Fibroblast of lung (primary cell): ENCODE data around the gene PAK4. TPM values are rescaled to one million over a fixed set of nuclear protein-coding genes. Genes with fewer than 3 reads are reported as not detected.
"Not testable (repeated sequence)": the region's sequence is repeated elsewhere in the genome, so short reads cannot be mapped to it uniquely, and the experiment has no call there.

Experiments used
- DNase-seq, 2 donors: peaks; one replicate each; pipeline versions ENCODE4 v3.0.0 to v3.0.0-alpha.2; 2010; ENCODE audit warnings: low read depth in 2 of 2
- H2AFZ ChIP-seq: 2 replicates; pipeline ENCODE4 v1.5.1; 2012; ENCODE audit warnings: low read length, control low read depth, inconsistent platforms
- H3K27ac ChIP-seq: 2 replicates; pipeline ENCODE4 v1.5.1; 2011; ENCODE audit warnings: low read length, control low read depth; ENCODE audit not compliant: insufficient read depth
- H3K27me3 ChIP-seq: 2 replicates; pipeline ENCODE4 v1.5.1; 2011; ENCODE audit warnings: mild to moderate bottlenecking, low read length; ENCODE audit not compliant: control insufficient read depth, insufficient read depth
- H3K36me3 ChIP-seq: 2 replicates; pipeline ENCODE4 v1.5.1; 2011; ENCODE audit warnings: low read length; ENCODE audit not compliant: control insufficient read depth, insufficient read depth
- H3K4me1 ChIP-seq: 2 replicates; pipeline ENCODE4 v1.5.1; 2011; ENCODE audit warnings: low read length; ENCODE audit not compliant: control insufficient read depth, insufficient read depth; ENCODE audit errors: extremely low read depth
- H3K4me2 ChIP-seq: 2 replicates; pipeline ENCODE4 v1.5.1; 2011; ENCODE audit warnings: low read length, control low read depth; ENCODE audit not compliant: insufficient read depth; ENCODE audit errors: extremely low read depth
- H3K4me3 ChIP-seq, 4 experiments: fragments of 200-600 bp in 1 of 4; sonication (generic) in 1 of 4; replicated peaks in 1 of 4; 2 replicates each; pipeline ENCODE4 v1.5.1; 2011 to 2016; ENCODE audit warnings: low read length in 4 of 4, low read depth in 3 of 4, mild to moderate bottlenecking in 3 of 4, control low read depth in 2 of 4, inconsistent platforms in 1 of 4, mixed read lengths in 1 of 4; ENCODE audit not compliant: insufficient read depth in 1 of 4; ENCODE audit errors: control extremely low read depth in 1 of 4
- H3K79me2 ChIP-seq: 2 replicates; pipeline ENCODE4 v1.5.1; 2012; ENCODE audit warnings: mild to moderate bottlenecking, low read length, inconsistent platforms; ENCODE audit not compliant: control insufficient read depth, insufficient read depth
- H3K9ac ChIP-seq: 2 replicates; pipeline ENCODE4 v1.5.1; 2011; ENCODE audit warnings: mild to moderate bottlenecking, low read length, control low read depth; ENCODE audit not compliant: insufficient read depth
- H3K9me3 ChIP-seq: 2 replicates; pipeline ENCODE4 v1.5.1; 2012; ENCODE audit warnings: low read depth, low read length; ENCODE audit not compliant: control insufficient read depth, insufficient read depth
- H4K20me1 ChIP-seq: 2 replicates; pipeline ENCODE4 v1.5.1; 2011; ENCODE audit warnings: low read length; ENCODE audit not compliant: control insufficient read depth, insufficient read depth; ENCODE audit errors: extremely low read depth
- EZH2 ChIP-seq: IDR thresholded peaks from 2 replicates; pipeline ENCODE4 v1.5.1; 2012; ENCODE audit warnings: low read length, control low read depth, mild to moderate bottlenecking; ENCODE audit errors: missing control alignments
- polyA plus RNA-seq, 2 donors: library from polyadenylated mRNA; depleted of rRNA in 1 of 2; stranded (reverse) in 1 of 2; unstranded in 1 of 2; fragments of >200 nt; gene quantifications; 2 replicates each; pipeline ENCODE4 v1.2.1, GENCODE V29; 2011 to 2012; ENCODE audit warnings: missing spikeins in 1 of 2
- total RNA-seq: library from RNA; depleted of rRNA; stranded (reverse); fragments of >200 nt; gene quantifications from 2 replicates; pipeline ENCODE4 v1.2.1, GENCODE V29; 2014
- TF ChIP-seq, protein P1 (sequence below), 2 donors: IDR thresholded peaks in 1 of 2; conservative IDR thresholded peaks in 1 of 2; 1 replicate in 1 of 2; 2 replicates in 1 of 2; pipeline ENCODE4 v1.5.1; 2011 to 2012; ENCODE audit warnings: low read length in 2 of 2, control low read depth in 1 of 2, inconsistent platforms in 1 of 2, low read depth in 1 of 2, mild to moderate bottlenecking in 1 of 2

The PAK4 gene
- total and polyA plus RNA-seq, 2 donors (not counting 1 experiment from before 2014, with no cell fraction given): 4.6 to 8.4 TPM

DNA sequence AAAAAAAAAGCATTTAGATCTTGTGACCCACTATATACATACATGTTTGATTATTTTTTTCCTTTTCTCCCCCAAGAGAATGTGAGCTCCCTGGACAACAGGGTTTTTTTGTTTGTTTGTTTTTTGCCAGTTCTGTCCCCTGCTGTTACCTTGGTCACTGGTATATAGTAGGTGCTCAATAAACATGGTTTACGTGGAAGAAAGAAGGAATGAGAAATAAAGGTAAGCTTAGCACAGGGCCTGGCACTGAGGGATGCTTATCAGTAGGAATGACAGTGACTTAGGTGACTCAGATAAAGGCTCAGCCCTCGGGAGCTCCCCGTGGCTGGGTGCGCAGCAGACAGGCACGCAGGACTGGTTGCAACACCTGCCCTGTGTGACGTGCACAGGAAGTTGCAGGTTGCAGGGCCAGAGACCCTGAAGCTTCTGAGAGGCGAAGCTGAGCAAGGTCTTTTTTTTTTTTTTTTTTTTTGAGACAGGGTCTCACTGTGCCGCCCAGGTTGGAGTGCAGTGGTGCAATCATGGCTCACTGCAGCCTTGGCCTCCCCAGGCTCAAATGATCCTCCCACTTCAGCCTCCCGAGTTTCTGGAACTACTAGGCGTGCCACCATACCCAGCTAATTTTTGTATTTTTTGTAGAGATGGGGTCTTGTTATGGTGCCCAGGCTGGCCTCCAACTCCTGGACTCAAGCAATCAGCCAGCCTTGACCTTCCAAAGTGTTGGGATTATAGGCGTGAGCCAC is 10.3 kb upstream of the PAK4 start:
- Histone ChIP-seq H4K20me1 (no peaks in the 10 kb centered on the region), H3K9ac (no peak overlapping the region), H3K4me3 (no peak overlapping the region), H3K27ac (no peak overlapping the region), H3K4me2 (no peak overlapping the region), H3K9me3 (no peaks in the 10 kb centered on the region), H2AFZ (no peak overlapping the region), H3K36me3 (no peaks in the 10 kb centered on the region), H3K27me3 (no peaks in the 10 kb centered on the region), H3K4me1 (no peaks in the 10 kb centered on the region), H3K79me2 (no peaks in the 10 kb centered on the region)
- DNase-seq: no peak
- TF ChIP-seq, protein P1, sequence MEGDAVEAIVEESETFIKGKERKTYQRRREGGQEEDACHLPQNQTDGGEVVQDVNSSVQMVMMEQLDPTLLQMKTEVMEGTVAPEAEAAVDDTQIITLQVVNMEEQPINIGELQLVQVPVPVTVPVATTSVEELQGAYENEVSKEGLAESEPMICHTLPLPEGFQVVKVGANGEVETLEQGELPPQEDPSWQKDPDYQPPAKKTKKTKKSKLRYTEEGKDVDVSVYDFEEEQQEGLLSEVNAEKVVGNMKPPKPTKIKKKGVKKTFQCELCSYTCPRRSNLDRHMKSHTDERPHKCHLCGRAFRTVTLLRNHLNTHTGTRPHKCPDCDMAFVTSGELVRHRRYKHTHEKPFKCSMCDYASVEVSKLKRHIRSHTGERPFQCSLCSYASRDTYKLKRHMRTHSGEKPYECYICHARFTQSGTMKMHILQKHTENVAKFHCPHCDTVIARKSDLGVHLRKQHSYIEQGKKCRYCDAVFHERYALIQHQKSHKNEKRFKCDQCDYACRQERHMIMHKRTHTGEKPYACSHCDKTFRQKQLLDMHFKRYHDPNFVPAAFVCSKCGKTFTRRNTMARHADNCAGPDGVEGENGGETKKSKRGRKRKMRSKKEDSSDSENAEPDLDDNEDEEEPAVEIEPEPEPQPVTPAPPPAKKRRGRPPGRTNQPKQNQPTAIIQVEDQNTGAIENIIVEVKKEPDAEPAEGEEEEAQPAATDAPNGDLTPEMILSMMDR (conservative IDR thresholded peaks at IDR 0.05 in 1 of 2, IDR thresholded peaks at IDR 0.05 in 1 of 2; ENCODE audit: low read depth in 1 of 2, low read length in 2 of 2): no peak
- no peak for TF ChIP-seq EZH2

- H3K9me3 ChIP-seq, H3K9ac ChIP-seq, H3K4me3 ChIP-seq, H3K4me2 ChIP-seq, H4K20me1 ChIP-seq, H3K27ac ChIP-seq, H3K27me3 ChIP-seq, H2AFZ ChIP-seq, DNase-seq, H3K4me1 ChIP-seq, H3K36me3 ChIP-seq, H3K79me2 ChIP-seq: not testable (repeated sequence)
Observed at GRCh38 chr19:39117023-39117422, 8.6 kb upstream of the PAK4 start.

DNA sequence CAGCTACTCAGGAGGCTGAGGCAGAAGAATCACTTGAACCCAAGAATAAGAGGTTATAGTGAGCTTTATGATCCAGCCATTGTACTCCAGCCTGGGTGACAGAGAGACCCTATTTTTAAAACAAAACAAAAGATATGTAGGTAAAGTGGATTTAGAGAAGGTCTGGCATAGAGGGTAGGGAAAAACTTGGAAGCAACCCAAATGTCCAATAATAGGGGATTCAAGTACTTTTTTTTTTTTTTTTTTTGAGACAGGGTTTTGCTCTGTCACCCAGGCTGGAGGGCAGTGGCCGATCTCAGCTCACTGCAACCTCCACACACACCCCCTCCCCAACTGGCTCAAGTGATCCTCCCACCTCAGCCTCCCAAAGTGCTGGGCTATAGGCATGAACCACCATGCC is 5.8 kb upstream of the PAK4 start:
- Histone ChIP-seq H3K9ac (no peak overlapping the region), H4K20me1 (no peaks in the 10 kb centered on the region), H3K36me3 (no peaks in the 10 kb centered on the region), H3K27ac (no peak overlapping the region), H3K27me3 (no peaks in the 10 kb centered on the region), H2AFZ (no peak overlapping the region), H3K79me2 (no peaks in the 10 kb centered on the region), H3K9me3 (no peaks in the 10 kb centered on the region), H3K4me1 (no peaks in the 10 kb centered on the region), H3K4me2 (no peak overlapping the region), H3K4me3 (no peak overlapping the region)
- TF ChIP-seq EZH2: no peak
- TF ChIP-seq, protein P1 (conservative IDR thresholded peaks at IDR 0.05 in 1 of 2, IDR thresholded peaks at IDR 0.05 in 1 of 2; ENCODE audit: low read depth in 1 of 2, low read length in 2 of 2): no peak
- no peak for DNase-seq
